HG03469 (cell line): ENCODE measurements around the gene CRYGN.

Experiments used
- ATAC-seq: cut with Tn5 transposase; IDR thresholded peaks from one replicate; pipeline ENCODE4 v1.9.1; 2021; ENCODE audit warnings: mild to moderate bottlenecking, moderate library complexity, moderate number of reproducible peaks; ENCODE audit not compliant: unreplicated experiment

CRYGN gene

GRCh38 chr7:151439855-151440798, at the start of gene CRYGN:
TSS of gene CRYGN (minus strand) at chr7:151440141. CDS start at chr7:151439917, 224 bp downstream.
- no peak for ATAC-seq

DNA sequence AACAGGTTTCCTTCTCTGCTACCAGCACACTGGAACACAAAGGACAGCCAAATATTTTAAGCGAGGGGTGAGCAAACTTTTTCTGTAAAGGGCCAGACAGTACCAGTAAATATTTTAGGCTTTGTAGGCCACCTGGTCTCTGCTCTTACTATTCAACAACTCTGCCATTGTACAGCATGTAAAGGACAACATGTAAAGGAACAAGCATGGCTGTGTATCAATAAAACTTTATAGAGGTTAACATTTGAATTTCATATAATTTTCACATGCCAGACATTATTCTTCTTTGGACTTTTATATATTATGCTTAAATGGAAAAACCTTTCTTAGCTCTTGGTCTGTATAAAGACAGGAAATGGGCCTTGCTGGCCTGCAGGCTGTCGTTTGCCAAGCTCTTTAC, 49.6 kb upstream of the CRYGN start:
- no peak for ATAC-seq

DNA sequence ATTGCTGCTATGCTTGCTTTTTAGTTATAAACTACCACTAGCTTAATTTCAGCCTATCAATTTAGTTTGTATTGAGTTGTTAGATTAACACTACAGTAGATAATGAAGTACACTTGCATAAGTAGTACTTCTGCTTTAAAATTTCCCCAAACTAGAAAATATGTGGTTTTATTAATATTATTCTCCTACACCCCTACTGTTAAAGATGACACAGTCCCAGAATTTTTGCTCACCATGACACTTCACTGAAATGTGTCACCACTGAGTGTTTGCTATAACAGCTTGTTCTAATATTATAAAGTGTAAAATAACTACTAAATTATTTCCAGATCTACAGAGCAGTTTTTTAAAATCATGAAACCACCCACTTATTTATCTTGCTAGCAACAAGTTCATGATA, 48.2 kb upstream of the CRYGN start:
- no peak for ATAC-seq

- no peak for ATAC-seq
Measured at GRCh38 chr7:151487228-151487627, 47.3 kb upstream of the CRYGN start.

DNA sequence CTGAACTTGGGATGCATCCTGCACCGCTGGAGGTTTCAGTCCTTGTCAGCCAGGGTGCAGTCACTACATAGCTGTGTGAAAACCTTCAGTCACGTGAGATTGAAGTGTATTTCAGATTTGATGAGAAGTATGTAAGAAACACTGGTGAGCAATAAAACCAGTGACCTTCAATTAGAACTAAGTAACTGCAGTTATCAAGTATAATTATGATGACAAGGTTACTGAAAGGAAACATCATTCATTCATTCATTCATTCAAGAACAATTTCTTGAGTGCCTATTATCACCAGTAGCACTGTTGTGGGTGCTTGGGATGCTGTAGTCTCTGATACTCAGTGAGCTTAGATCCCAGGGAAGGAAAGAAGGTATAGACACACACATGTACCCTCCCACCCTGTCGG, 46.1 kb upstream of the CRYGN start:
- no peak for ATAC-seq

GRCh38 chr7:151484971-151485707, 45.2 kb upstream of the CRYGN start:
- no peak for ATAC-seq

GRCh38 chr7:151483711-151483983, 43.7 kb upstream of the CRYGN start:
- no peak for ATAC-seq

DNA sequence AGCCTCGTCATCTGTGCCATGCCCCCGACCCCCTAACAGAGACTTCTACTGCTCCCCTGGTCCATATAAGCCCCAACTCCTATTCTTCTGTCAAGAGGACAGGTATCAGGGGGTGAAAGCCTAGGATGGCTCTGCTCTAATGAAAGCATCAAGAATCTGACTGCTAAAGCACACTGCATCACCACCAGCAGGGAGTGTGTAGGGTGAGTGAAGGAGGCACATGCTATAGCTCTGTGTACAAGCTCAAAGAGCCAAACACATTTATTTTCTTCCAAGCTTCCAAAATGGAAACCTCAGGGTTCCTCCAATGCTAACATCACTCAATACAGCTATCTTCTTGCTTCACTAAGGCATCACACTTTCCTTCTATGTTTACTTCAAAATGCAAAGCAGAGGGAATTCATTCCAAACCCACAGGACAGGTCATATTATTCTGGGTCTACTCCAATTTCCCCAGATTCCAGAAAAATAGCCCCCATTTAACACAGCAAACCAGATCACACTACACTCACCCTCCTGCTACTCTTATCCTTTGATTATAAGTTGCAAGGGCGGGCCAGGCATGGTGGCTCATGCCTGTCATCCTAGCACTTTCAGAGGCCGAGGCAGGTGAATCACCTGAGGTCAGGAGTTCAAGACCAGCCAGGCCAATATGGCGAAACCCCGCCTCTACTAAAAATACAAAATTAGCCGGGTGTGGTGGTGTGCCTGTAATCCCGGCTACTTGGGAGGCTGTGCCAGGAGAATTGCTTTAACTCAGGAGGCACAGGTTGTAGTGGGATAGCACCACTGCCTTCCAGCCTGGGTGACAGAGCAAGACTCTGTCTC, 43.2 kb upstream of the CRYGN start:
- no peak for ATAC-seq

GRCh38 chr7:151481650-151482505, 41.9 kb upstream of the CRYGN start:
- ATAC-seq = no peak

GRCh38 chr7:151477867-151478266, 37.9 kb upstream of the CRYGN start:
- no peak for ATAC-seq

DNA sequence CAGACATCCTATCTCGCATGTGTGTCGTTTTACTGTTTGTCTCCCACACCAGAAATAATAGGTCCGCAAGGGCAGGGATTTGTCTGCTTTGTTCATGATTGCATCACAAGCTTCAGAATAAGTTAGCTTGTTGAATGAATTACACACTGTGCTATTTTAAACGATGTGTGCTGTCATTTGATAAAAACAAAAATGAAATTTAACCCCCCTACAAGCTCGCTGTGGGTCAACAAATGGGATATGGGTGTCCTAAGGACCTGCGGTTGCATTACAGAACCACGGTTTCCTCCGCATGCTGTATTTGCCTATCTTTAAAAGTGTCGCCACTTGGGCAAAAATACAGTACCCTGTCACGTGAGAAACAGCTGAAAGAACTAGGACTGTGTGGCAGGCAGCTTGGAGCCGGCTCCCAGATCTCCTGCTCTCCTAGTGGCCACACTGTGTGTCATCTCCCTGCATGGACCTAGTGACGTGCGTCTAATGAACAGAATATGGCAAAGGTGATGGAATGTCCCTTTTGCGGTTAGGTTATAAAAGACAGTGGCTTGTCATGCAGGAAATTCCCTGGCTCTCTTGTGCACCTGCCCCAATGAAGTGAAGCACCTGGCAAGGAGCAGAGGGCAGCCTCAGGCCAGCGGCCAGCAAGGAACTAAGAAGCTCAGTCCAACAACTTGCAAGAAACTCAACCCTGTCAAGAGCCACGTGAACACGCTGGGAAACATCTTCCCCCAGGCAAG, 32.9 kb upstream of the CRYGN start:
- no peak for ATAC-seq

GRCh38 chr7:151470711-151471110, 30.8 kb upstream of the CRYGN start:
- no peak for ATAC-seq

- ATAC-seq = no peak
Measured at GRCh38 chr7:151469281-151469680, 29.3 kb upstream of the CRYGN start.

DNA sequence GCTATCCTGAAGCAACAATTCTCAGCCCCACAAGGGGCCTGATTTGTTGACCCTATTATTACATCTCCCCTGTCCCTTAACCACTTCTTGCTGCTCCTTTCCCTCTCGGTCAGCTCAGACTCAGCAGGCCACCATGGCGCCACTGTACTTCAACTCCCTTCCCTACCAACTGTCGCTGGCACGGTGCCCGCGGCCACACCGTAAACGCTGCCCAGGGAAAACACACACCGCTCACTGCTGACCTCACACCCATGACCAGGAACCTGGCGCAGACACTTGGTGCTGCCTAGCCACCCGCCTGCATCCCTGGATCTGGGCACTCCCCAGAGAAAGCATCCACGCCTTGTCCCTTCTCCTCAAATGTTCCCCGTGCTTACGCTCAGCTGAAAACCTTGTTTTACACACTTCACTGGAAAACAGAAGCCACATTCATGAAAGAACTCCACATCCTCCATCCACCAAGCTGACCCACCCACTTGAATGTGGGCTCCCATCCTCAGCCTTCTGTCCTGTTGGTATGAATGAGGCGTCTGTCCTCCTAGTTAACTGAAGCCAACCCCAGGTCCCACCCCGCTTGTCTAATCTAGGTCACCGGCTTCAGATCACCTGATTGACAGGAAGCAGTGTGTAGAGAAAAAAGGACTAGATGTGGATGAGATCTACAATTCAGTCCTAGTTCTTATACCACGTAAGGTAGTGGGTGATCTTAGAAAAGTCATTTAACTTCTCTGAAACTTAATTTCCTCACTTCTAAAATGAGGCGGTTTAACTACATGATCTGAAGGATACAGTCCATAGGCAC, 28.5 kb upstream of the CRYGN start:
- no peak for ATAC-seq

GRCh38 chr7:151465169-151465568, 25.2 kb upstream of the CRYGN start:
- ATAC-seq = no peak

GRCh38 chr7:151462306-151462779, 22.4 kb upstream of the CRYGN start:
- ATAC-seq = no peak

- ATAC-seq = no peak
Measured at GRCh38 chr7:151461942-151462230, 21.9 kb upstream of the CRYGN start.

DNA sequence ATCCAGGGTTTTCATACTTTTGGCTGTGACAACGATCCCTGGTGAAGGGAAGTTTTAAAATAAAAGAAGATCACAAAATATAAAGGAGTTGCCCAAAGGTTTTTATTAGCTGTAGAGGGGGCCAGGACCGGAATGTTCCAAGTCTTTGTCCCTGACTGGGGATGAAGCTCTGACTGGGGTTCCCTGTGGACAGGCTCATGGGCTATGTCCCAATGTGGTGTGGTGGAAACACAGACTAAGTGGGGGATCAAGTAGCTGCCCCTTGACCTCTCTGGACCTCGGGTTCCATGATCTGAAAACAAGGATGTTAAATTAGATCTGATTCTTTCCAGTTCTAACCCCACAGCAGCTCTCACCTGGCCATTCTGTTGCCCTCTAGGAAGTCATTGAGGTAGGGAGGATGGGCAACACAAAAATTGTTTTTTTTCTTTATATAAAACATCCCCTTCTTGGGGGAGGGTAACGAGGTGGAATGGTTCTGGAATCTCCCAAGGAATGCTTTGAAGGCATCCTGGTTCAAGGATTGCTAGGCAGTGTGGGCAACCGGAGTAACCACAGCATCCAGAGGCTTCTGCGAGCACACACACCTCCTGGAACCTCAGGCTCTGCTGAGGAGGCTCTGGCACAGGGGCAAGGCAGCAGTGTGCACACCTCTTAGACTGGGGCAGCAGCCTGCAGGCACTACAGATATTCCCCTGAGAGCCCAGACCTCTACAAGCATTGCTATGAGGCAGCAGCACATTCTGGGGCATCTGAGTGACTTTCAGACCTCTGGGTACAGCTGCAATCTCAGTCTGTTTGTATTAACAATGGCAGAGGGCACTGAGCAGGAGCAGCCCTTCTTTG, 21.4 kb upstream of the CRYGN start:
- ATAC-seq = no peak
